Activated naive CD4-positive, alpha-beta T cell (primary cell): Measurements from ENCODE around the gene ATP6V0B.

Experiments
- DNase-seq, 4 experiments: peaks; one replicate each; lab custom pipeline; 2025; lab: John Stamatoyannopoulos, UW

The ATP6V0B gene

GRCh38 chr1:43974443-43975248 is at the start of gene ATP6V0B:
Gene ATP6V0B (plus strand): TSS chr1:43974960. CDS start chr1:43975041, 81 bp downstream.
- DNase-seq, result peak; percentile 82 to 91 (median 87)

GRCh38 chr1:43925846-43926245 is 48.9 kb upstream of the ATP6V0B start:
- DNase-seq, result no peak

GRCh38 chr1:43930168-43930948 is 44.4 kb upstream of the ATP6V0B start:
- no peak for DNase-seq

- DNase-seq, result no peak
Measured at GRCh38 chr1:43930949-43931275, 43.8 kb upstream of the ATP6V0B start.

- DNase-seq, result no peak
Measured at GRCh38 chr1:43931711-43932660, 42.8 kb upstream of the ATP6V0B start.

GRCh38 chr1:43932786-43933385 is 41.9 kb upstream of the ATP6V0B start:
- DNase-seq, result no peak

- DNase-seq, result no peak
Measured at GRCh38 chr1:43933386-43934100, 41.2 kb upstream of the ATP6V0B start, which contains the start of gene ARTN. Gene ARTN (plus strand): TSS chr1:43933801. CDS start chr1:43935657, 1,856 bp downstream.

GRCh38 chr1:43934101-43934985 is 40.4 kb upstream of the ATP6V0B start:
- peak in 3 of 4 experiments; percentile 9 to 38 (median 30) for DNase-seq

- no peak for DNase-seq
Measured at GRCh38 chr1:43934986-43935324, 39.8 kb upstream of the ATP6V0B start.

- no peak for DNase-seq
Measured at GRCh38 chr1:43935711-43936427, 38.9 kb upstream of the ATP6V0B start.

- DNase-seq, result peak in 1 of 4 experiments; percentile 7
Measured at GRCh38 chr1:43936431-43937151, 38.2 kb upstream of the ATP6V0B start.

- no peak for DNase-seq
Measured at GRCh38 chr1:43937179-43937865, 37.4 kb upstream of the ATP6V0B start.

GRCh38 chr1:43938383-43938782 is 36.4 kb upstream of the ATP6V0B start:
- DNase-seq, result no peak

- DNase-seq, result no peak
Measured at GRCh38 chr1:43938892-43939587, 35.7 kb upstream of the ATP6V0B start.

GRCh38 chr1:43942411-43942810 is 32.3 kb upstream of the ATP6V0B start:
- no peak for DNase-seq

- DNase-seq, result no peak
Measured at GRCh38 chr1:43944860-43945259, 29.9 kb upstream of the ATP6V0B start.

GRCh38 chr1:43945674-43946235 is 29.0 kb upstream of the ATP6V0B start:
- DNase-seq, result no peak
